Measurements from ENCODE around the gene FCN2.

Gene FCN2

DNA sequence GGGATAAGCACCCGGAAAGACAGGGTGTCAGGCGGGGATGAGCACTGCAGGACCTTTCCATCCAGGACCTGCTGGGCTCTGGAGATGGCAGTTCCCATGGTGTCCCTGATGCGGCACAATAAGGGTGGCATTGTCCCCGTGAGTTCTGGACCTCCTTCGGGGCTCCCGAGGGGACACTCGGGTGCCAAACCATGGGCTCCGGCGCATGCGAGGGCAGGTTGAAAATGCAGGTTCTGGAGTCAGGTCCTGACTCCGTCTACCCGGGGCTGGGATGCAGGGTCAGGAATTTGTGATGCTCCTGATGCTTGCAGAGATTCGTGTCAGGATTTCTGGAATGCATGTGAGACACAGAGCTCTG lies 682 bp downstream of the FCN2 start:
- TF ChIP-seq, protein P1, sequence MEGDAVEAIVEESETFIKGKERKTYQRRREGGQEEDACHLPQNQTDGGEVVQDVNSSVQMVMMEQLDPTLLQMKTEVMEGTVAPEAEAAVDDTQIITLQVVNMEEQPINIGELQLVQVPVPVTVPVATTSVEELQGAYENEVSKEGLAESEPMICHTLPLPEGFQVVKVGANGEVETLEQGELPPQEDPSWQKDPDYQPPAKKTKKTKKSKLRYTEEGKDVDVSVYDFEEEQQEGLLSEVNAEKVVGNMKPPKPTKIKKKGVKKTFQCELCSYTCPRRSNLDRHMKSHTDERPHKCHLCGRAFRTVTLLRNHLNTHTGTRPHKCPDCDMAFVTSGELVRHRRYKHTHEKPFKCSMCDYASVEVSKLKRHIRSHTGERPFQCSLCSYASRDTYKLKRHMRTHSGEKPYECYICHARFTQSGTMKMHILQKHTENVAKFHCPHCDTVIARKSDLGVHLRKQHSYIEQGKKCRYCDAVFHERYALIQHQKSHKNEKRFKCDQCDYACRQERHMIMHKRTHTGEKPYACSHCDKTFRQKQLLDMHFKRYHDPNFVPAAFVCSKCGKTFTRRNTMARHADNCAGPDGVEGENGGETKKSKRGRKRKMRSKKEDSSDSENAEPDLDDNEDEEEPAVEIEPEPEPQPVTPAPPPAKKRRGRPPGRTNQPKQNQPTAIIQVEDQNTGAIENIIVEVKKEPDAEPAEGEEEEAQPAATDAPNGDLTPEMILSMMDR (IDR thresholded peaks at IDR 0.05), result no peak
- TF ChIP-seq ZFX (IDR thresholded peaks at IDR 0.05; ENCODE audit: borderline replicate concordance), result no peak
- no peak overlapping the region for H3K27ac ChIP-seq

GRCh38 chr9:134882204-134882785 lies 1.7 kb downstream of the FCN2 start:
- TF ChIP-seq ZFX (IDR thresholded peaks at IDR 0.05; ENCODE audit: borderline replicate concordance), result no peak
- TF ChIP-seq, protein P1 (IDR thresholded peaks at IDR 0.05), result no peak

GRCh38 chr9:134883040-134883782 lies 2.6 kb downstream of the FCN2 start:
- H3K27ac ChIP-seq, result no peak overlapping the region
- TF ChIP-seq ZFX (IDR thresholded peaks at IDR 0.05; ENCODE audit: borderline replicate concordance), result no peak
- TF ChIP-seq, protein P1 (IDR thresholded peaks at IDR 0.05), result no peak

More at GRCh38 chr9:134882204-134882785, 1.7 kb downstream of the FCN2 start:
- H3K27ac ChIP-seq, result no peak overlapping the region

- TF ChIP-seq ZFX (IDR thresholded peaks at IDR 0.05; ENCODE audit: borderline replicate concordance), result no peak
- TF ChIP-seq, protein P1 (IDR thresholded peaks at IDR 0.05), result no peak
- no peak overlapping the region for H3K27ac ChIP-seq
Measured at GRCh38 chr9:134884492-134884891, 3.9 kb downstream of the FCN2 start.

- H3K27ac ChIP-seq, result no peak overlapping the region
- TF ChIP-seq, protein P1 (IDR thresholded peaks at IDR 0.05), result no peak
- TF ChIP-seq ZFX (IDR thresholded peaks at IDR 0.05; ENCODE audit: borderline replicate concordance), result no peak
Measured at GRCh38 chr9:134885001-134885678, 4.5 kb downstream of the FCN2 start.

- no peak overlapping the region for H3K27ac ChIP-seq
- TF ChIP-seq ZFX (IDR thresholded peaks at IDR 0.05; ENCODE audit: borderline replicate concordance), result no peak
- TF ChIP-seq, protein P1 (IDR thresholded peaks at IDR 0.05), result no peak
Measured at GRCh38 chr9:134885679-134886412, 5.2 kb downstream of the FCN2 start.
